ENCODE results near the gene RGS12. TPM values are rescaled to one million over a fixed set of nuclear protein-coding genes. Genes with fewer than 3 reads are reported as not detected.

RGS12 gene
- total RNA-seq, 2 donors from 2014 or later: 45.2 to 48.6 TPM

- Histone ChIP-seq H3K36me3 (ENCODE audit: control insufficient read depth, insufficient read depth, low read length) (no peaks in the 10 kb centered on the region), H3K9me3 (ENCODE audit: control insufficient read depth, low read length) (no peaks in the 10 kb centered on the region), H3K4me3 (ENCODE audit: low read length) (no peak overlapping the region), H3K9ac (ENCODE audit: extremely low read depth, low read length, poor library complexity, severe bottlenecking) (no peak overlapping the region), H3K27ac (ENCODE audit: low read depth, low read length) (no peak overlapping the region), H3K4me1 (ENCODE audit: control insufficient read depth, insufficient read depth, low read length) (peaks cover 5% of the 10 kb centered on the region), H3K27me3 (ENCODE audit: control insufficient read depth, insufficient read depth, low read length, poor library complexity, severe bottlenecking) (no peaks in the 10 kb centered on the region)
- no peaks in the 10 kb centered on the region for H3K36me3 Mint-ChIP-seq (ENCODE audit: low read depth)
- H3K27me3 Mint-ChIP-seq (ENCODE audit: insufficient read depth): no peaks in the 10 kb centered on the region
- no peak overlapping the region for H3K27ac Mint-ChIP-seq
- peaks cover 3% of the 10 kb centered on the region for H3K4me1 Mint-ChIP-seq
- no peak overlapping the region for H3K4me3 Mint-ChIP-seq
- 89 to 95% methylated on average over 25 to 28 of the region's 28 CpGs for WGBS, 2 experiments (ENCODE audit: insufficient coverage in 1 of 2, insufficient read length in 1 of 2)
- no peaks in the 10 kb centered on the region for H3K9me3 Mint-ChIP-seq
- TF ChIP-seq CTCF (conservative IDR thresholded peaks at IDR 0.05): no peak
- DNase-seq: no peak
Measured at GRCh38 chr4:3263053-3263875, 29.6 kb upstream of the RGS12 start.

- H3K27ac Mint-ChIP-seq: no peak overlapping the region
- no peaks in the 10 kb centered on the region for H3K27me3 Mint-ChIP-seq (ENCODE audit: insufficient read depth)
- H3K9me3 ChIP-seq (ENCODE audit: control insufficient read depth, low read length): no peaks in the 10 kb centered on the region
- H3K4me3 Mint-ChIP-seq: no peak overlapping the region
- H3K36me3 ChIP-seq (ENCODE audit: control insufficient read depth, insufficient read depth, low read length): no peaks in the 10 kb centered on the region
- DNase-seq: no peak
- H3K36me3 Mint-ChIP-seq (ENCODE audit: low read depth): no peaks in the 10 kb centered on the region
- 84 to 92% methylated on average over 2 to 6 of the region's 6 CpGs for WGBS, 2 experiments (ENCODE audit: insufficient coverage in 1 of 2, insufficient read length in 1 of 2)
- no peaks in the 10 kb centered on the region for H3K27me3 ChIP-seq (ENCODE audit: control insufficient read depth, insufficient read depth, low read length, poor library complexity, severe bottlenecking)
- peaks cover 5% of the 10 kb centered on the region for H3K4me1 Mint-ChIP-seq
- H3K4me3 ChIP-seq (ENCODE audit: low read length): no peak overlapping the region
- no peaks in the 10 kb centered on the region for H3K9me3 Mint-ChIP-seq
- H3K9ac ChIP-seq (ENCODE audit: extremely low read depth, low read length, poor library complexity, severe bottlenecking): no peak overlapping the region
- no peak for TF ChIP-seq CTCF (conservative IDR thresholded peaks at IDR 0.05)
- peaks cover 5% of the 10 kb centered on the region for H3K4me1 ChIP-seq (ENCODE audit: control insufficient read depth, insufficient read depth, low read length)
- no peak overlapping the region for H3K27ac ChIP-seq (ENCODE audit: low read depth, low read length)
Measured at GRCh38 chr4:3263876-3264193, 29.0 kb upstream of the RGS12 start.

- DNase-seq: no peak
- TF ChIP-seq CTCF (conservative IDR thresholded peaks at IDR 0.05): no peak
- Mint-ChIP-seq H3K27me3 (ENCODE audit: insufficient read depth) (no peaks in the 10 kb centered on the region), H3K27ac (no peak overlapping the region), H3K4me3 (no peak overlapping the region), H3K4me1 (peaks cover 5% of the 10 kb centered on the region), H3K9me3 (no peaks in the 10 kb centered on the region), H3K36me3 (ENCODE audit: low read depth) (no peaks in the 10 kb centered on the region)
- 94 to 96% methylated on average over 17 of the region's 17 CpGs for WGBS, 2 experiments (ENCODE audit: insufficient coverage in 1 of 2, insufficient read length in 1 of 2)
- Histone ChIP-seq H3K27me3 (ENCODE audit: control insufficient read depth, insufficient read depth, low read length, poor library complexity, severe bottlenecking) (no peaks in the 10 kb centered on the region), H3K27ac (ENCODE audit: low read depth, low read length) (no peak overlapping the region), H3K4me1 (ENCODE audit: control insufficient read depth, insufficient read depth, low read length) (peaks cover 5% of the 10 kb centered on the region), H3K9ac (ENCODE audit: extremely low read depth, low read length, poor library complexity, severe bottlenecking) (no peak overlapping the region), H3K4me3 (ENCODE audit: low read length) (no peak overlapping the region), H3K9me3 (ENCODE audit: control insufficient read depth, low read length) (no peaks in the 10 kb centered on the region), H3K36me3 (ENCODE audit: control insufficient read depth, insufficient read depth, low read length) (no peaks in the 10 kb centered on the region)
Measured at GRCh38 chr4:3266076-3266475, 26.7 kb upstream of the RGS12 start.

Measured in endodermal cell (in vitro differentiated cells).